HTERT RPE-1 (cell line): ENCODE results near the gene TGFB1.
"Not testable (repeated sequence)": the region's sequence is repeated elsewhere in the genome, so short reads cannot be mapped to it uniquely, and the experiment has no call there.

Source experiments
- in situ Hi-C: fragments of 300-500 bp; cut with MboI; formaldehyde crosslinking; loops from 4 replicates; pipeline ENCODE4 v1.14.3; 2020; ENCODE audit warnings: low sequenced_read_pairs

Gene TGFB1

GRCh38 chr19:41353466-41354342 is at the start of gene TGFB1:
TGFB1 (minus strand) TSS chr19:41353922; CDS start chr19:41353044, 878 bp downstream.
- in situ Hi-C loops = no loop called here

GRCh38 chr19:41402010-41402409 is 48.3 kb upstream of the TGFB1 start:
- in situ Hi-C loops = no loop called here

- in situ Hi-C loops = no loop called here
Measured at GRCh38 chr19:41401483-41401882, 47.8 kb upstream of the TGFB1 start.

GRCh38 chr19:41399525-41399924 is 45.8 kb upstream of the TGFB1 start:
- in situ Hi-C loops = no loop called here

GRCh38 chr19:41399091-41399490 is 45.4 kb upstream of the TGFB1 start:
- in situ Hi-C loops = no loop called here

- in situ Hi-C loops = no loop called here
Measured at GRCh38 chr19:41398598-41398997, 44.9 kb upstream of the TGFB1 start.

GRCh38 chr19:41398050-41398418 is 44.3 kb upstream of the TGFB1 start:
- in situ Hi-C loops = no loop called here

GRCh38 chr19:41397086-41398049 is 43.6 kb upstream of the TGFB1 start, which contains the start of the genes BCKDHA and EXOSC5:
BCKDHA (plus strand) TSS chr19:41397818; CDS start chr19:41397828, 10 bp downstream.
EXOSC5 (minus strand) TSS chr19:41397359; CDS start chr19:41397328, 31 bp downstream.
- in situ Hi-C loops = no loop called here

- in situ Hi-C loops = no loop called here
Measured at GRCh38 chr19:41395355-41395754, 41.6 kb upstream of the TGFB1 start.

GRCh38 chr19:41392775-41393174 is 39.1 kb upstream of the TGFB1 start:
- in situ Hi-C loops = no loop called here

- in situ Hi-C loops = no loop called here
Measured at GRCh38 chr19:41391618-41392017, 37.9 kb upstream of the TGFB1 start.

- in situ Hi-C loops = no loop called here
Measured at GRCh38 chr19:41386442-41386841, 32.7 kb upstream of the TGFB1 start.

- in situ Hi-C loops = no loop called here
Measured at GRCh38 chr19:41384351-41384750, 30.6 kb upstream of the TGFB1 start.

- in situ Hi-C loops = not testable (repeated sequence)
Measured at GRCh38 chr19:41381536-41381935, 27.8 kb upstream of the TGFB1 start.

GRCh38 chr19:41377977-41378709 is 24.4 kb upstream of the TGFB1 start:
- in situ Hi-C loops = no loop called here

GRCh38 chr19:41376998-41377365 is 23.3 kb upstream of the TGFB1 start:
- in situ Hi-C loops = no loop called here

- in situ Hi-C loops = no loop called here
Measured at GRCh38 chr19:41376241-41376997, 22.7 kb upstream of the TGFB1 start, which contains the start of gene TMEM91. TMEM91 (plus strand) TSS chr19:41376533; CDS start chr19:41378310, 1,777 bp downstream.

- in situ Hi-C loops = no loop called here
Measured at GRCh38 chr19:41373993-41374392, 20.3 kb upstream of the TGFB1 start.

GRCh38 chr19:41372501-41372900 is 18.8 kb upstream of the TGFB1 start:
- in situ Hi-C loops = no loop called here

GRCh38 chr19:41371541-41371940 is 17.8 kb upstream of the TGFB1 start:
- in situ Hi-C loops = no loop called here
